Activated naive CD4-positive, alpha-beta T cell treated with anti-CD3 and anti-CD28 coated beads, Interleukin-2, amount 10 ng/mL, durations not matched to agents 5 hours and 36 hours (primary cell): Measurements from ENCODE around the gene PATE1. TPM values are rescaled to one million over a fixed set of nuclear protein-coding genes. Genes with fewer than 3 reads are reported as not detected.

Source experiments
- total RNA-seq, 2 experiments: library from RNA; stranded (reverse); gene quantifications; one replicate each; pipeline ENCODE4 v1.2.3, GENCODE V29; 2021

The PATE1 gene
- not detected for total RNA-seq

GRCh38 chr11:125745979-125746378 is at the start of gene PATE1:
Gene PATE1 (plus strand): TSS chr11:125746279. CDS start chr11:125746305, 26 bp downstream.

GRCh38 chr11:125778728-125779127 is 32.6 kb downstream of the PATE1 start, which contains the start of gene PATE2:
Gene PATE2 (minus strand): TSS chr11:125778828. CDS start chr11:125778773, 55 bp downstream.

GRCh38 chr11:125787827-125788226 is 41.7 kb downstream of the PATE1 start, which contains the start of gene PATE3:
Gene PATE3 (plus strand): TSS chr11:125788127. CDS start chr11:125788152, 25 bp downstream.

Other genes with a start within 250 kb of the PATE1 start
- gene EI24, start 176.8 kb upstream of the PATE1 start, total RNA-seq = 10 to 100 TPM; 36.8 to 39.1 TPM
- 100 to 1,000 TPM; 121 to 123 TPM for gene STT3A, start 153.4 kb upstream of the PATE1 start, total RNA-seq
- gene CHEK1, start 121.1 kb upstream of the PATE1 start, total RNA-seq = 10 to 100 TPM; 58.4 to 61.4 TPM
- not detected for gene ACRV1, start 65.4 kb upstream of the PATE1 start, total RNA-seq
- not detected for gene PATE2, start 32.5 kb downstream of the PATE1 start, total RNA-seq
- not detected for gene PATE3, start 41.8 kb downstream of the PATE1 start, total RNA-seq
- gene PATE4, start 87.0 kb downstream of the PATE1 start, total RNA-seq = not detected
- gene HYLS1, start 141.4 kb downstream of the PATE1 start, total RNA-seq = 10 to 100 TPM; 17.1 to 17.2 TPM
- 10 to 100 TPM in 1 of 2 experiments, 1 to 10 TPM in 1; 9.4 to 12.6 TPM for gene PUS3, start 156.9 kb downstream of the PATE1 start, total RNA-seq
- not detected for gene DDX25, start 158.2 kb downstream of the PATE1 start, total RNA-seq
- gene VSIG10L2, start 199.8 kb downstream of the PATE1 start, total RNA-seq = not detected